HUES48 (cell line): ENCODE results near the gene HSDL2.

Experiments
- H3K27ac ChIP-seq: one replicate; pipeline ENCODE4 v1.7.0; 2013; ENCODE audit warnings: low read depth, low read length, inconsistent platforms
- H3K27me3 ChIP-seq: 2 replicates; pipeline ENCODE4 v1.6.1; 2013; ENCODE audit warnings: mild to moderate bottlenecking, low read length; ENCODE audit not compliant: control insufficient read depth, insufficient read depth
- H3K36me3 ChIP-seq: 2 replicates; pipeline ENCODE4 v1.6.1; 2013; ENCODE audit warnings: low read length; ENCODE audit not compliant: control insufficient read depth, insufficient read depth
- H3K4me1 ChIP-seq: 2 replicates; pipeline ENCODE4 v1.6.1; 2013; ENCODE audit warnings: mild to moderate bottlenecking, low read length; ENCODE audit not compliant: control insufficient read depth, insufficient read depth
- H3K4me3 ChIP-seq: 2 replicates; pipeline ENCODE4 v1.5.1; 2013; ENCODE audit warnings: mild to moderate bottlenecking, low read depth, low read length
- H3K9ac ChIP-seq: 2 replicates; pipeline ENCODE4 v1.6.1; 2013; ENCODE audit warnings: mild to moderate bottlenecking, low read depth, low read length, moderate library complexity
- H3K9me3 ChIP-seq: 2 replicates; pipeline ENCODE4 v1.6.1; 2013; ENCODE audit warnings: low read length; ENCODE audit not compliant: control insufficient read depth, insufficient read depth

The HSDL2 gene

GRCh38 chr9:112380102-112380824, at the start of gene HSDL2:
HSDL2 (plus strand) TSS chr9:112380108; CDS start chr9:112380164, 56 bp downstream.
- H3K4me3 ChIP-seq: peak within 1 kb of the TSS; percentile 98
- H3K9me3 ChIP-seq: no peaks in the 10 kb centered on the region
- peak within 1 kb of the TSS; percentile 84 for H3K9ac ChIP-seq
- H3K36me3 ChIP-seq: 0 out of 2 replicates have a peak, but pooled peaks cover 3% of the 10 kb centered on the region
- H3K27me3 ChIP-seq: no peaks in the 10 kb centered on the region
- H3K4me1 ChIP-seq: peaks cover 19% of the 10 kb centered on the region
- H3K27ac ChIP-seq: peak within 1 kb of the TSS; percentile 98

DNA sequence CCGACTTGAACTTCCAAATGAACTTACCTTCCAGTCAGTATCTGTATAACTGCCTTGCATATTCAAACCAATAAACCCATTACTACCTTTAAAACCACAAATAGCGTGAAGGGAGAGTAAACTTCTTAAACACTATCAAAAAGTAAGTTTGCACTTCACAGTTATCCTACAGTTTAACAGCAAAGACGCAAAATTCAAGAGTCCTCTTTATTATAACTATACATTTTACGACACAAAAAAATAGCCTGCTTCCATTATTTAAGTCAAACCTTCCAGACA, 48.3 kb upstream of the HSDL2 start:
- H3K27ac ChIP-seq: no peak overlapping the region
- no peaks in the 10 kb centered on the region for H3K36me3 ChIP-seq
- peaks cover 22% of the 10 kb centered on the region for H3K4me1 ChIP-seq
- H3K9me3 ChIP-seq: no peaks in the 10 kb centered on the region
- H3K9ac ChIP-seq: no peak overlapping the region
- H3K4me3 ChIP-seq: peak overlapping the region; percentile 98
- no peaks in the 10 kb centered on the region for H3K27me3 ChIP-seq

DNA sequence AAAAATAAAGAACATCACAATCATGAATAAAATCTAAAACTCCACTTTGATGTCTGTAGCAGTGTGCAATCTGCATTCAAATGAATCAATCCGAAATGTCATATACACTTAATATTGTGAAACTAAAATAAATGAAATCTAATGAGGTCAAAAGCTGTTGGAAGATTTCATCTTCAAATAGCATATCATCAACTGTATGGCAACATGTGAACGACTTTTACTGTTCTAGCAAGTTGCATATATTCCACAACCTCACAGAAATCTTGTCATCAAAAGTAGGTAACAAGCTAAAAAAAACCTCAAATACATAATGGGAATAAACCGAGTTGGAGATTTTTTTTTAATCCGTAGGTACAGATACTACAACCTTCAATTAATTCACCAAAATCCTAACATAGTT, 47.7 kb upstream of the HSDL2 start:
- Histone ChIP-seq H3K4me3 (peak overlapping the region; percentile 98), H3K27ac (peak overlapping the region; percentile 91)

GRCh38 chr9:112332674-112332976, 47.3 kb upstream of the HSDL2 start:
- Histone ChIP-seq H3K9me3 (no peaks in the 10 kb centered on the region), H3K9ac (peak overlapping the region; percentile 89), H3K27ac (peak overlapping the region; percentile 91), H3K4me3 (peak overlapping the region; percentile 98), H3K36me3 (no peaks in the 10 kb centered on the region), H3K4me1 (peaks cover 20% of the 10 kb centered on the region), H3K27me3 (no peaks in the 10 kb centered on the region)

More for the DNA sequence above, 47.7 kb upstream of the HSDL2 start:
- Histone ChIP-seq H3K9me3 (no peaks in the 10 kb centered on the region), H3K4me1 (peaks cover 20% of the 10 kb centered on the region), H3K9ac (peak overlapping the region; percentile 89), H3K27me3 (no peaks in the 10 kb centered on the region), H3K36me3 (no peaks in the 10 kb centered on the region)

DNA sequence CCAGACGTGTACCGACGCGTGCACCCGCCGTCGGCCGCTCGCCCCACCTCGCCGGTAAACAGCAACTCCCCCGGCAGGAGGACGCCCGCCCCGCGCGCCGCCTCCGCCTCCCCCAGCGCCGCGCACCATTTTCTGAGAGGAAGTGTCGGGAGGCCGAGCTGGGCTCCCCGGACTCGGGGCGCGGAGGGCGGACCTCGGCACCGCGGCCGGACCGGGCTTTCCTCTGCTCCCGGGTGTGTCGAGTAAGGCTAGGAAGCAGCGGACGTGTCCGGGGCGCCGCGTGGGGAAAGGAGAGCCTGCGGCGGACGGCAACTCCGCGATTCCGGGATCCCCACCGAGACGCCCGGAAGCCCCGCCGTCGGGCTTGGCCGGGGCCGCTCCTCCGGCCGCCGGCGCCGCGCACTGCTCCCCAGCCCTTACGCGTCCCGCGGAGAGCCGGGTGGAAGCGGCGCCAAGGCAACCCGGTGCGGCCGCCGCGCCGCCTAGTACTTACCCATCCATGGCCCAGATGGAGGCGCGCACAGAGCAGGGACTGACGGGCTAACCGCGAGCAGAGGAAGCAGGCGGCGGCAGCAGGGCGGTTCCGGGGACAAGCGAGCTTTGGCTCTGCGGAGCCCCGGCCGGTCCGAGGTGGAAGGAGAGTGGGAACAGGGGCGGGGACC, 46.8 kb upstream of the HSDL2 start, which contains the start of gene PTBP3:
PTBP3 (minus strand) TSS at position 643 of the 662 bp plus-strand sequence. CDS start 35,754 bp downstream, outside the sequence.
- Histone ChIP-seq H3K9me3 (no peaks in the 10 kb centered on the region), H3K27me3 (no peaks in the 10 kb centered on the region), H3K27ac (peak within 1 kb of the TSS; percentile 91), H3K4me1 (peaks cover 20% of the 10 kb centered on the region), H3K4me3 (peak within 1 kb of the TSS; percentile 98), H3K36me3 (no peaks in the 10 kb centered on the region), H3K9ac (peak within 1 kb of the TSS; percentile 89)

DNA sequence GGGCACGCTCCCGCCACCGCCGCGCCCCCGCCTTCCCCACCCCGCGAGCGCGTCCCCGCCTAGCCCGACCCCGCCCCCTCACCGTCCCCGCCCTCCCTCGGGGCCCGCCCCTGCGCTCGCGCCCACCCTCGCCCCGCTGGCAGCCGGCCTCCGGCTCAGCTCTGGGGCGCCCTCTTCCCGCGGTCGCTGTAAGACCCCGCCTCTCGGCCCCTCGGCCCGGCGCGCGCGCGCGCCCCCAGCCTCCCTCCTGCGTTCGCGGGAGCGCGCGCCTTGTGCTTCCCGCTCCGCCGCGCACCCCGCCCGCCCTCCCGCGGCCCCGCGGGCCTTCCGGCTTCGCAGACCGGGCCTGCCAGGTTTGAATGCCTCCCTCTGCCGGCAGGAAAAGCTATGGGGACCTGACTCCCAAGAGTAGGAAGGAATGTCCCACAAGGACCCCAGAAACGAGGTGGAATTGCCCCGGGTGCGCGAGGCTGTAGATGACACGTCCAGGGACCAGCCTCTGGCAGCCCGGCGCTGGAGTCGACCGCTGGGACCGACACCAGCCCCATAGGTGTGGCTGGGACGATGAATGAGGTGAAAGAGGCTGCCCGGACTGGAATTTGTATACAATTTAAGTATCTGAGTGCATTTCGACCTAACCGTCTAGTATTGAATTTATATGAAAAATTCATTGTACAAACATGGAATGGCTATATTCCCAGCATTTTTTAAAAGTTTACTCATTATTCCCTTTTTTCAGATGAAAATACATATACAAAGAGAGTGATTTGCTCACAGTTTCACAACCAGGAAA, 46.1 kb upstream of the HSDL2 start:
- H3K4me1 ChIP-seq: peaks cover 20% of the 10 kb centered on the region
- no peaks in the 10 kb centered on the region for H3K9me3 ChIP-seq
- peak overlapping the region; percentile 98 for H3K4me3 ChIP-seq
- no peaks in the 10 kb centered on the region for H3K27me3 ChIP-seq
- H3K27ac ChIP-seq: peak overlapping the region; percentile 91
- no peaks in the 10 kb centered on the region for H3K36me3 ChIP-seq
- peak overlapping the region; percentile 70 for H3K9ac ChIP-seq

- no peaks in the 10 kb centered on the region for H3K36me3 ChIP-seq
- peaks cover 20% of the 10 kb centered on the region for H3K4me1 ChIP-seq
- H3K9me3 ChIP-seq: no peaks in the 10 kb centered on the region
- peak overlapping the region; percentile 90 for H3K27ac ChIP-seq
- peak overlapping the region; percentile 70 for H3K9ac ChIP-seq
- no peaks in the 10 kb centered on the region for H3K27me3 ChIP-seq
- H3K4me3 ChIP-seq: peak overlapping the region; percentile 64
Observed at GRCh38 chr9:112334432-112334841, 45.5 kb upstream of the HSDL2 start.

- Histone ChIP-seq H3K36me3 (no peaks in the 10 kb centered on the region), H3K4me3 (no peak overlapping the region), H3K9ac (no peak overlapping the region), H3K27ac (no peak overlapping the region), H3K27me3 (no peaks in the 10 kb centered on the region), H3K9me3 (no peaks in the 10 kb centered on the region), H3K4me1 (peaks cover 18% of the 10 kb centered on the region)
Observed at GRCh38 chr9:112337547-112337946, 42.4 kb upstream of the HSDL2 start.

GRCh38 chr9:112338561-112338960, 41.3 kb upstream of the HSDL2 start:
- H3K36me3 ChIP-seq: no peaks in the 10 kb centered on the region
- H3K4me1 ChIP-seq: peaks cover 18% of the 10 kb centered on the region
- H3K27ac ChIP-seq: no peak overlapping the region
- H3K9me3 ChIP-seq: no peaks in the 10 kb centered on the region
- no peaks in the 10 kb centered on the region for H3K27me3 ChIP-seq
- no peak overlapping the region for H3K4me3 ChIP-seq
- H3K9ac ChIP-seq: no peak overlapping the region

DNA sequence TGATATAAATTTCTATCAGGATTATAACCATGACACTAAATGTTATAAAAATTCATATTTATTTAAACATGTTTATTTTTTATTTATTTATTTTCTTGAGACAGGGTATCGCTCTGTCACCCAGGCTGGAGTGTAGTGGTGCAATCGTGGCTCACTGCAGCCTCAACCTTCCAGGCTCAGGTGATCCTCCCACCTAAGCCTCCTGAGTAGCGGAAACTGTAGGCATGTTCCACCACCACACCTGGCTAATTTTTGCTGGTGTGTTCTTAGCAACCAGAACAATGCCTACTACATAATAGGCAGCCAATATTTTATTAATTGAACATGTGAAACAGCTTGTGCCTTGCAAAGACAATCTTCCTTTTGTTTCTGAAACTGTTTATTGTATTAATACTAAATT, 40.0 kb upstream of the HSDL2 start:
- Histone ChIP-seq H3K4me3 (no peak overlapping the region), H3K27me3 (no peaks in the 10 kb centered on the region), H3K4me1 (peaks cover 11% of the 10 kb centered on the region), H3K27ac (no peak overlapping the region), H3K36me3 (no peaks in the 10 kb centered on the region), H3K9me3 (no peaks in the 10 kb centered on the region), H3K9ac (no peak overlapping the region)

GRCh38 chr9:112341730-112342129, 38.2 kb upstream of the HSDL2 start:
- Histone ChIP-seq H3K4me3 (no peak overlapping the region), H3K9me3 (no peaks in the 10 kb centered on the region), H3K36me3 (no peaks in the 10 kb centered on the region), H3K9ac (no peak overlapping the region), H3K27me3 (no peaks in the 10 kb centered on the region), H3K27ac (no peak overlapping the region), H3K4me1 (peaks cover 10% of the 10 kb centered on the region)
